Measurements from ENCODE around the gene UTP11.

- TF ChIP-seq, protein P1, sequence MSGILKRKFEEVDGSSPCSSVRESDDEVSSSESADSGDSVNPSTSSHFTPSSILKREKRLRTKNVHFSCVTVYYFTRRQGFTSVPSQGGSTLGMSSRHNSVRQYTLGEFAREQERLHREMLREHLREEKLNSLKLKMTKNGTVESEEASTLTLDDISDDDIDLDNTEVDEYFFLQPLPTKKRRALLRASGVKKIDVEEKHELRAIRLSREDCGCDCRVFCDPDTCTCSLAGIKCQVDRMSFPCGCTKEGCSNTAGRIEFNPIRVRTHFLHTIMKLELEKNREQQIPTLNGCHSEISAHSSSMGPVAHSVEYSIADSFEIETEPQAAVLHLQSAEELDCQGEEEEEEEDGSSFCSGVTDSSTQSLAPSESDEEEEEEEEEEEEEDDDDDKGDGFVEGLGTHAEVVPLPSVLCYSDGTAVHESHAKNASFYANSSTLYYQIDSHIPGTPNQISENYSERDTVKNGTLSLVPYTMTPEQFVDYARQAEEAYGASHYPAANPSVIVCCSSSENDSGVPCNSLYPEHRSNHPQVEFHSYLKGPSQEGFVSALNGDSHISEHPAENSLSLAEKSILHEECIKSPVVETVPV (CRISPR knock-in tag; IDR thresholded peaks at IDR 0.05), result no peak
- no peak for TF ChIP-seq ZNF565 (CRISPR knock-in tag; conservative IDR thresholded peaks at IDR 0.05; ENCODE audit: low read depth)
Observed at GRCh38 chr1:38073534-38074301, 61.2 kb downstream of the UTP11 start.
